GM23338 (cell line): ENCODE results near the gene FTO. TPM values are rescaled to one million over a fixed set of nuclear protein-coding genes. Genes with fewer than 3 reads are reported as not detected.

Experiments used
- ATAC-seq: fragments of 200-7000 bp; cut with Tn5 transposase; 3 replicates; pipeline ENCODE4 v1.9.1; 2020
- DNase-seq: peaks from one replicate; pipeline ENCODE4 v3.0.0-alpha.2; 2015; ENCODE audit warnings: low spot score
- H2AFZ ChIP-seq: fragments of 200-600 bp; sonication (generic); 2 replicates; pipeline ENCODE4 v1.8.0; 2016; ENCODE audit warnings: antibody characterized with exemption, mild to moderate bottlenecking, moderate library complexity
- H3F3A ChIP-seq: fragments of 200-600 bp; sonication (generic); replicated peaks from 2 replicates; pipeline ENCODE4 v1.8.0; 2017; ENCODE audit warnings: antibody characterized with exemption, mixed run types, low read depth
- H3K27ac ChIP-seq: fragments of 200-600 bp; sonication (generic); 2 replicates; pipeline ENCODE4 v1.6.1; 2016; ENCODE audit warnings: low read depth
- H3K27me3 ChIP-seq: fragments of 200-600 bp; sonication (generic); 2 replicates; pipeline ENCODE4 v1.8.0; 2016; ENCODE audit warnings: mild to moderate bottlenecking, mixed run types, moderate library complexity; ENCODE audit not compliant: insufficient read depth
- H3K36me3 ChIP-seq: fragments of 200-600 bp; sonication (generic); 2 replicates; pipeline ENCODE4 v1.8.0; 2016; ENCODE audit warnings: mild to moderate bottlenecking; ENCODE audit not compliant: insufficient read depth
- H3K4me1 ChIP-seq: fragments of 200-600 bp; sonication (generic); 2 replicates; pipeline ENCODE4 v1.8.0; 2016; ENCODE audit warnings: mild to moderate bottlenecking, moderate library complexity; ENCODE audit not compliant: insufficient read depth
- H3K4me2 ChIP-seq: fragments of 200-600 bp; sonication (generic); 2 replicates; pipeline ENCODE4 v1.7.1; 2017; ENCODE audit warnings: mixed run types
- H3K4me3 ChIP-seq: fragments of 200-600 bp; sonication (generic); 2 replicates; pipeline ENCODE4 v1.6.1; 2016; ENCODE audit warnings: mixed run types
- H3K79me2 ChIP-seq: fragments of 200-600 bp; sonication (generic); replicated peaks from 2 replicates; pipeline ENCODE4 v1.8.0; 2017; ENCODE audit warnings: mild to moderate bottlenecking; ENCODE audit not compliant: insufficient read depth
- H3K9me2 ChIP-seq: fragments of 200-600 bp; sonication (generic); 2 replicates; pipeline ENCODE4 v1.8.0; 2017; ENCODE audit not compliant: insufficient read depth
- H4K20me1 ChIP-seq: fragments of 200-600 bp; sonication (generic); replicated peaks from 2 replicates; pipeline ENCODE4 v1.8.0; 2017; ENCODE audit warnings: mild to moderate bottlenecking; ENCODE audit not compliant: insufficient read depth
- H3K27ac Mint-ChIP-seq: 2 replicates; pipeline ENCODE4 v1.8.0; 2020; ENCODE audit warnings: inconsistent platforms, mild to moderate bottlenecking, moderate library complexity, mixed read lengths
- H3K27me3 Mint-ChIP-seq: 3 replicates; pipeline ENCODE4 v1.8.0; 2022; ENCODE audit warnings: low read depth, mild to moderate bottlenecking, moderate library complexity, mixed read lengths, inconsistent platforms; ENCODE audit not compliant: insufficient read depth, poor library complexity
- H3K36me3 Mint-ChIP-seq: 3 replicates; pipeline ENCODE4 v1.8.0; 2021; ENCODE audit warnings: low read depth, mild to moderate bottlenecking, inconsistent platforms, moderate library complexity, mixed read lengths
- H3K4me1 Mint-ChIP-seq: 3 replicates; pipeline ENCODE4 v1.8.0; 2020; ENCODE audit warnings: mild to moderate bottlenecking, inconsistent platforms, mixed read lengths
- H3K4me3 Mint-ChIP-seq: 3 replicates; pipeline ENCODE4 v1.8.0; 2021; ENCODE audit warnings: moderate library complexity, mild to moderate bottlenecking, inconsistent platforms, mixed read lengths
- H3K9me3 Mint-ChIP-seq: 3 replicates; pipeline ENCODE4 v1.8.0; 2020; ENCODE audit warnings: moderate library complexity, mild to moderate bottlenecking, inconsistent platforms, mixed read lengths
- CREB1 ChIP-seq: fragments of 250-450 bp; sonication (Bioruptor Pico); IDR thresholded peaks from 2 replicates; pipeline ENCODE4 v1.5.0; 2020; ENCODE audit warnings: low read depth, mild to moderate bottlenecking, moderate library complexity
- EZH2 ChIP-seq: fragments of 200-600 bp; sonication (generic); IDR thresholded peaks from one replicate; pipeline ENCODE4 v1.8.0; 2017; ENCODE audit warnings: antibody characterized with exemption, mild to moderate bottlenecking, low read depth; ENCODE audit not compliant: unreplicated experiment
- EZH2phosphoT487 ChIP-seq: fragments of 200-600 bp; sonication (generic); IDR thresholded peaks from one replicate; pipeline ENCODE4 v1.8.1; 2018; ENCODE audit warnings: antibody characterized with exemption; ENCODE audit not compliant: unreplicated experiment
- JUNB ChIP-seq: IDR thresholded peaks from one replicate; pipeline ENCODE4 v1.6.1; 2016; ENCODE audit warnings: antibody characterized with exemption; ENCODE audit not compliant: unreplicated experiment
- NANOG ChIP-seq: IDR thresholded peaks from 2 replicates; pipeline ENCODE4 v1.6.1; 2016; ENCODE audit warnings: antibody characterized with exemption, borderline replicate concordance
- POLR2AphosphoS5 ChIP-seq: IDR thresholded peaks from 2 replicates; pipeline ENCODE4 v1.6.1; 2016; ENCODE audit warnings: antibody characterized with exemption, low read depth
- STAT1 ChIP-seq: IDR thresholded peaks from one replicate; pipeline ENCODE4 v1.6.1; 2016; ENCODE audit warnings: antibody characterized with exemption; ENCODE audit not compliant: unreplicated experiment
- ZNF114 ChIP-seq: fragments of 250-450 bp; sonication (Bioruptor Pico); IDR thresholded peaks from 2 replicates; pipeline ENCODE4 v1.5.0; 2020; ENCODE audit warnings: mild to moderate bottlenecking, moderate library complexity
- ZNF331 ChIP-seq: fragments of 250-450 bp; sonication (Bioruptor Pico); IDR thresholded peaks from 2 replicates; pipeline ENCODE4 v1.5.0; 2020; ENCODE audit warnings: low read depth, mild to moderate bottlenecking, moderate library complexity
- ZNF462 ChIP-seq: fragments of 250-450 bp; sonication (Bioruptor Pico); IDR thresholded peaks from 2 replicates; pipeline ENCODE4 v1.5.0; 2020; ENCODE audit warnings: mild to moderate bottlenecking, moderate library complexity
- polyA plus RNA-seq: library from polyadenylated mRNA; unstranded; fragments of >200 nt; fragmentation: Nextera tagmentation; extraction: Ambion mirVana; gene quantifications from 2 replicates; pipeline ENCODE4 v1.2.1, GENCODE V29; 2016
- total RNA-seq: library from RNA; depleted of rRNA; stranded (reverse); fragments of >200 nt; shearing (Covaris generic); gene quantifications from 2 replicates; pipeline ENCODE4 v1.2.3, GENCODE V29; 2014
- TF ChIP-seq, protein P1 (sequence below): IDR thresholded peaks from one replicate; pipeline ENCODE4 v1.6.1; 2018; ENCODE audit warnings: antibody characterized with exemption; ENCODE audit not compliant: unreplicated experiment
- TF ChIP-seq, protein P2 (sequence below): IDR thresholded peaks from 2 replicates; pipeline ENCODE4 v1.6.1; 2016; ENCODE audit warnings: antibody characterized with exemption
- TF ChIP-seq, protein P3 (sequence below), 2 experiments: fragments of 200-600 bp in 1 of 2; sonication (generic) in 1 of 2; conservative IDR thresholded peaks; 2 replicates each; pipeline versions ENCODE4 v1.5.1 to v1.6.1; 2016 to 2017; ENCODE audit warnings: antibody characterized with exemption in 2 of 2, low read depth in 2 of 2, mild to moderate bottlenecking in 2 of 2, moderate library complexity in 1 of 2

FTO gene
- total and polyA plus RNA-seq, 2 experiments from 2014 or later = 17.7 to 69.6 TPM

- H3K27ac Mint-ChIP-seq = no peak overlapping the region
- Histone ChIP-seq H3K4me1 (0 out of 2 replicates have a peak, but pooled peaks cover 4% of the 10 kb centered on the region), H3K79me2 (no peaks in the 10 kb centered on the region), H3K4me2 (no peak overlapping the region), H3K27ac (no peak overlapping the region), H3K27me3 (no peaks in the 10 kb centered on the region), H3K4me3 (no peak overlapping the region), H2AFZ (no peak overlapping the region), H3K36me3 (no peaks in the 10 kb centered on the region), H3K9me2 (no peaks in the 10 kb centered on the region), H3F3A (no peaks in the 10 kb centered on the region), H4K20me1 (no peaks in the 10 kb centered on the region)
- H3K9me3 Mint-ChIP-seq = no peaks in the 10 kb centered on the region
- no peak overlapping the region for H3K4me3 Mint-ChIP-seq
- ATAC-seq (no peak), DNase-seq (no peak)
- TF ChIP-seq ZNF331 (CRISPR knock-in tag) (no peak), ZNF114 (CRISPR knock-in tag) (no peak), CREB1 (CRISPR knock-in tag) (no peak), NANOG (no peak), ZNF462 (CRISPR knock-in tag) (no peak), STAT1 (no peak), JUNB (no peak), POLR2AphosphoS5 (no peak), EZH2phosphoT487 (no peak), EZH2 (no peak)
- TF ChIP-seq, protein P1, sequence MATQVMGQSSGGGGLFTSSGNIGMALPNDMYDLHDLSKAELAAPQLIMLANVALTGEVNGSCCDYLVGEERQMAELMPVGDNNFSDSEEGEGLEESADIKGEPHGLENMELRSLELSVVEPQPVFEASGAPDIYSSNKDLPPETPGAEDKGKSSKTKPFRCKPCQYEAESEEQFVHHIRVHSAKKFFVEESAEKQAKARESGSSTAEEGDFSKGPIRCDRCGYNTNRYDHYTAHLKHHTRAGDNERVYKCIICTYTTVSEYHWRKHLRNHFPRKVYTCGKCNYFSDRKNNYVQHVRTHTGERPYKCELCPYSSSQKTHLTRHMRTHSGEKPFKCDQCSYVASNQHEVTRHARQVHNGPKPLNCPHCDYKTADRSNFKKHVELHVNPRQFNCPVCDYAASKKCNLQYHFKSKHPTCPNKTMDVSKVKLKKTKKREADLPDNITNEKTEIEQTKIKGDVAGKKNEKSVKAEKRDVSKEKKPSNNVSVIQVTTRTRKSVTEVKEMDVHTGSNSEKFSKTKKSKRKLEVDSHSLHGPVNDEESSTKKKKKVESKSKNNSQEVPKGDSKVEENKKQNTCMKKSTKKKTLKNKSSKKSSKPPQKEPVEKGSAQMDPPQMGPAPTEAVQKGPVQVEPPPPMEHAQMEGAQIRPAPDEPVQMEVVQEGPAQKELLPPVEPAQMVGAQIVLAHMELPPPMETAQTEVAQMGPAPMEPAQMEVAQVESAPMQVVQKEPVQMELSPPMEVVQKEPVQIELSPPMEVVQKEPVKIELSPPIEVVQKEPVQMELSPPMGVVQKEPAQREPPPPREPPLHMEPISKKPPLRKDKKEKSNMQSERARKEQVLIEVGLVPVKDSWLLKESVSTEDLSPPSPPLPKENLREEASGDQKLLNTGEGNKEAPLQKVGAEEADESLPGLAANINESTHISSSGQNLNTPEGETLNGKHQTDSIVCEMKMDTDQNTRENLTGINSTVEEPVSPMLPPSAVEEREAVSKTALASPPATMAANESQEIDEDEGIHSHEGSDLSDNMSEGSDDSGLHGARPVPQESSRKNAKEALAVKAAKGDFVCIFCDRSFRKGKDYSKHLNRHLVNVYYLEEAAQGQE = no peak
- TF ChIP-seq, protein P2, sequence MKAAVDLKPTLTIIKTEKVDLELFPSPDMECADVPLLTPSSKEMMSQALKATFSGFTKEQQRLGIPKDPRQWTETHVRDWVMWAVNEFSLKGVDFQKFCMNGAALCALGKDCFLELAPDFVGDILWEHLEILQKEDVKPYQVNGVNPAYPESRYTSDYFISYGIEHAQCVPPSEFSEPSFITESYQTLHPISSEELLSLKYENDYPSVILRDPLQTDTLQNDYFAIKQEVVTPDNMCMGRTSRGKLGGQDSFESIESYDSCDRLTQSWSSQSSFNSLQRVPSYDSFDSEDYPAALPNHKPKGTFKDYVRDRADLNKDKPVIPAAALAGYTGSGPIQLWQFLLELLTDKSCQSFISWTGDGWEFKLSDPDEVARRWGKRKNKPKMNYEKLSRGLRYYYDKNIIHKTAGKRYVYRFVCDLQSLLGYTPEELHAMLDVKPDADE = no peak
- TF ChIP-seq, protein P3, sequence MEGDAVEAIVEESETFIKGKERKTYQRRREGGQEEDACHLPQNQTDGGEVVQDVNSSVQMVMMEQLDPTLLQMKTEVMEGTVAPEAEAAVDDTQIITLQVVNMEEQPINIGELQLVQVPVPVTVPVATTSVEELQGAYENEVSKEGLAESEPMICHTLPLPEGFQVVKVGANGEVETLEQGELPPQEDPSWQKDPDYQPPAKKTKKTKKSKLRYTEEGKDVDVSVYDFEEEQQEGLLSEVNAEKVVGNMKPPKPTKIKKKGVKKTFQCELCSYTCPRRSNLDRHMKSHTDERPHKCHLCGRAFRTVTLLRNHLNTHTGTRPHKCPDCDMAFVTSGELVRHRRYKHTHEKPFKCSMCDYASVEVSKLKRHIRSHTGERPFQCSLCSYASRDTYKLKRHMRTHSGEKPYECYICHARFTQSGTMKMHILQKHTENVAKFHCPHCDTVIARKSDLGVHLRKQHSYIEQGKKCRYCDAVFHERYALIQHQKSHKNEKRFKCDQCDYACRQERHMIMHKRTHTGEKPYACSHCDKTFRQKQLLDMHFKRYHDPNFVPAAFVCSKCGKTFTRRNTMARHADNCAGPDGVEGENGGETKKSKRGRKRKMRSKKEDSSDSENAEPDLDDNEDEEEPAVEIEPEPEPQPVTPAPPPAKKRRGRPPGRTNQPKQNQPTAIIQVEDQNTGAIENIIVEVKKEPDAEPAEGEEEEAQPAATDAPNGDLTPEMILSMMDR (conservative IDR thresholded peaks at IDR 0.05; ENCODE audit: low read depth in 2 of 2) = no peak
- peaks cover 20% of the 10 kb centered on the region for H3K4me1 Mint-ChIP-seq
- no peaks in the 10 kb centered on the region for H3K27me3 Mint-ChIP-seq
- H3K36me3 Mint-ChIP-seq = no peaks in the 10 kb centered on the region
Observed at GRCh38 chr16:53925526-53925925, 221.6 kb downstream of the FTO start.
